B cell (primary cell): Measurements from ENCODE around the gene TMEM108. TPM values are rescaled to one million over a fixed set of nuclear protein-coding genes. Genes with fewer than 3 reads are reported as not detected.

Source experiments
- ATAC-seq: fragments of 200-7000 bp; cut with Tn5 transposase; one replicate; pipeline ENCODE4 v1.10.0; 2021; ENCODE audit warnings: low read depth, mild to moderate bottlenecking, moderate number of reproducible peaks, moderate library complexity
- CTCF ChIA-PET: fragments of 350-600 bp; sonication (Branson Sonifier 250); formaldehyde crosslinking; loops from one replicate; lab custom pipeline; 2021; ENCODE audit warnings: antibody characterized with exemption, inconsistent platforms; lab: Charles Lee
- POLR2A ChIA-PET: fragments of 350-600 bp; sonication (Branson Sonifier 250); formaldehyde crosslinking; loops from one replicate; lab custom pipeline; 2021; ENCODE audit warnings: antibody characterized with exemption; lab: Charles Lee
- DNase-seq: peaks from one replicate; pipeline ENCODE4 v3.0.0; 2013
- H2AFZ ChIP-seq: 2 replicates; pipeline ENCODE4 v1.6.1; 2012; ENCODE audit warnings: mild to moderate bottlenecking, low read depth, low read length; ENCODE audit not compliant: insufficient read depth, poor library complexity, severe bottlenecking
- H3K27ac ChIP-seq, 2 donors: 1 replicate in 1 of 2; 2 replicates in 1 of 2; pipeline ENCODE4 v1.5.1; 2012 to 2013; ENCODE audit warnings: low read length in 2 of 2, mild to moderate bottlenecking in 2 of 2, moderate library complexity in 1 of 2
- H3K27me3 ChIP-seq, 4 experiments: fragments of 200-600 bp in 1 of 4; sonication (generic) in 1 of 4; replicated peaks in 1 of 4; 1 replicate in 2 of 4; 2 replicates in 2 of 4; pipeline versions ENCODE4 v1.6.1 to v1.7.0; 2013 to 2016; ENCODE audit warnings: low read length in 3 of 4, mild to moderate bottlenecking in 2 of 4, mixed read lengths in 1 of 4, moderate library complexity in 1 of 4; ENCODE audit not compliant: insufficient read depth in 4 of 4, control insufficient read depth in 3 of 4; ENCODE audit errors: control extremely low read depth in 1 of 4
- H3K36me3 ChIP-seq, 2 experiments: replicated peaks in 1 of 2; 1 replicate in 1 of 2; 2 replicates in 1 of 2; pipeline versions ENCODE4 v1.6.1 to v1.7.1; 2013; ENCODE audit warnings: low read length in 1 of 2; ENCODE audit not compliant: insufficient read depth in 2 of 2, control insufficient read depth in 1 of 2; ENCODE audit errors: control extremely low read depth in 1 of 2, extremely low read depth in 1 of 2
- H3K4me1 ChIP-seq, 2 donors: fragments of 200-600 bp in 1 of 2; sonication (generic) in 1 of 2; 1 replicate in 1 of 2; 2 replicates in 1 of 2; pipeline versions ENCODE4 v1.5.1 to v1.6.1; 2013 to 2017; ENCODE audit warnings: low read length in 2 of 2; ENCODE audit not compliant: control insufficient read depth in 2 of 2, insufficient read depth in 2 of 2
- H3K4me2 ChIP-seq: replicated peaks from 2 replicates; pipeline ENCODE3; 2012; ENCODE audit warnings: mild to moderate bottlenecking, low read depth, low read length; ENCODE audit not compliant: poor library complexity, severe bottlenecking
- H3K4me3 ChIP-seq, 5 experiments: fragments of 200-600 bp in 1 of 5; sonication (generic) in 1 of 5; 1 replicate in 3 of 5; 2 replicates in 2 of 5; pipeline versions ENCODE4 v1.5.1 to v1.7.0; 2011 to 2016; ENCODE audit warnings: low read length in 4 of 5, mild to moderate bottlenecking in 4 of 5, low read depth in 2 of 5, control low read depth in 1 of 5, moderate library complexity in 1 of 5; ENCODE audit not compliant: insufficient read depth in 1 of 5; ENCODE audit errors: control extremely low read depth in 1 of 5, extremely low read depth in 1 of 5
- H3K79me2 ChIP-seq: fragments of 200-600 bp; sonication (generic); one replicate; pipeline ENCODE4 v1.6.0; 2016; ENCODE audit warnings: low read length; ENCODE audit not compliant: control insufficient read depth, insufficient read depth
- H3K9ac ChIP-seq: fragments of 200-600 bp; sonication (generic); 2 replicates; pipeline ENCODE4 v1.6.1; 2017; ENCODE audit warnings: mild to moderate bottlenecking, low read length, moderate library complexity
- H3K9me3 ChIP-seq, 3 donors: one replicate each; pipeline versions ENCODE4 v1.6.1 to v1.7.1; 2013; ENCODE audit warnings: low read length in 2 of 3; ENCODE audit not compliant: control insufficient read depth in 2 of 3, insufficient read depth in 1 of 3; ENCODE audit errors: control extremely low read depth in 1 of 3
- H4K20me1 ChIP-seq: 2 replicates; pipeline ENCODE4 v1.6.0; 2012; ENCODE audit warnings: mild to moderate bottlenecking, low read length; ENCODE audit not compliant: insufficient read depth, control insufficient read depth, poor library complexity, severe bottlenecking
- H3K27ac Mint-ChIP-seq: one replicate; pipeline ENCODE4 v1.8.0; 2021; ENCODE audit warnings: mixed read lengths
- H3K27me3 Mint-ChIP-seq: one replicate; pipeline ENCODE4 v1.8.0; 2021; ENCODE audit warnings: mixed read lengths
- H3K4me1 Mint-ChIP-seq: one replicate; pipeline ENCODE4 v1.8.0; 2021; ENCODE audit warnings: mixed read lengths
- H3K4me3 Mint-ChIP-seq: one replicate; pipeline ENCODE4 v1.8.0; 2021; ENCODE audit warnings: mixed read lengths
- H3K9me3 Mint-ChIP-seq: one replicate; pipeline ENCODE4 v1.8.0; 2022; ENCODE audit warnings: mixed read lengths; ENCODE audit not compliant: insufficient read depth
- CTCF ChIP-seq: fragments of 200-600 bp; IDR thresholded peaks from one replicate; pipeline ENCODE4 v1.8.0; 2022; ENCODE audit warnings: antibody characterized with exemption, mild to moderate bottlenecking
- EZH2 ChIP-seq: IDR thresholded peaks from 2 replicates; pipeline ENCODE4 v1.6.1; 2012; ENCODE audit warnings: borderline replicate concordance, low read depth, mild to moderate bottlenecking, moderate library complexity, low read length; ENCODE audit not compliant: insufficient read depth, poor library complexity, severe bottlenecking
- WGBS: methylation state at CpG from one replicate; pipeline ENCODE4 v1.1.5; 2013; ENCODE audit warnings: missing lambda C conversion rate; ENCODE audit not compliant: insufficient coverage; 5-methylcytosine and 5-hydroxymethylcytosine counted together
- intact Hi-C: fragments of 100-400 bp; cut with micrococcal nuclease; formaldehyde crosslinking; loops from one replicate; pipeline ENCODE4 v1.10.0; 2022
- polyA plus RNA-seq: library from polyadenylated mRNA; depleted of rRNA; stranded (reverse); fragments of >200 nt; gene quantifications from 2 replicates; pipeline ENCODE4 v1.2.3, GENCODE V29; 2012
- total RNA-seq, 2 donors: library from RNA; stranded (reverse); fragments of 120-200 nt in 1 of 2; gene quantifications; 1 replicate in 1 of 2; 2 replicates in 1 of 2; pipeline versions ENCODE4 v1.2.3 to v1.2.4, GENCODE V29; 2013 to 2022

Gene TMEM108
- total and polyA plus RNA-seq, 2 donors (not counting 1 experiment from before 2014, with no cell fraction given), result not detected

- no peaks in the 10 kb centered on the region for H3K9me3 ChIP-seq
- ATAC-seq (no peak), DNase-seq (no peak)
- ChIA-PET POLR2A (no interaction called here), CTCF (no interaction called here)
- Mint-ChIP-seq H3K4me1 (no peaks in the 10 kb centered on the region), H3K27me3 (peaks cover 4% of the 10 kb centered on the region), H3K27ac (no peak overlapping the region), H3K4me3 (no peak overlapping the region), H3K9me3 (no peaks in the 10 kb centered on the region)
- no peaks in the 10 kb centered on the region for H3K79me2 ChIP-seq
- WGBS, result 78% methylated on average over 1 of the region's 3 CpGs
- no peak overlapping the region for H2AFZ ChIP-seq
- H3K27me3 ChIP-seq, result no peaks in the 10 kb centered on the region
- H3K36me3 ChIP-seq, result no peaks in the 10 kb centered on the region
- H3K4me1 ChIP-seq, result no peaks in the 10 kb centered on the region
- no peaks in the 10 kb centered on the region for H4K20me1 ChIP-seq
- H3K9ac ChIP-seq, result no peak overlapping the region
- no peak overlapping the region for H3K4me3 ChIP-seq
- TF ChIP-seq CTCF (no peak), EZH2 (no peak)
- no peak overlapping the region for H3K27ac ChIP-seq
- intact Hi-C loops, result no loop called here
- no peak overlapping the region for H3K4me2 ChIP-seq
Measured at GRCh38 chr3:133121450-133121849, 83.3 kb downstream of the TMEM108 start.

- Mint-ChIP-seq H3K4me1 (no peaks in the 10 kb centered on the region), H3K27me3 (peaks cover 4% of the 10 kb centered on the region), H3K27ac (no peak overlapping the region), H3K4me3 (no peak overlapping the region), H3K9me3 (no peaks in the 10 kb centered on the region)
- no peaks in the 10 kb centered on the region for H4K20me1 ChIP-seq
- no peak overlapping the region for H3K4me2 ChIP-seq
- H3K4me1 ChIP-seq, result no peaks in the 10 kb centered on the region
- no peaks in the 10 kb centered on the region for H3K27me3 ChIP-seq
- H3K9me3 ChIP-seq, result no peaks in the 10 kb centered on the region
- no peak overlapping the region for H3K27ac ChIP-seq
- TF ChIP-seq CTCF (no peak), EZH2 (no peak)
- ATAC-seq (no peak), DNase-seq (no peak)
- ChIA-PET POLR2A (no interaction called here), CTCF (no interaction called here)
- no peaks in the 10 kb centered on the region for H3K36me3 ChIP-seq
- H3K79me2 ChIP-seq, result no peaks in the 10 kb centered on the region
- WGBS, result 88% methylated on average over 1 of the region's 1 CpG
- no peak overlapping the region for H2AFZ ChIP-seq
- intact Hi-C loops, result no loop called here
- H3K9ac ChIP-seq, result no peak overlapping the region
- H3K4me3 ChIP-seq, result no peak overlapping the region
Measured at GRCh38 chr3:133123636-133124035, 85.4 kb downstream of the TMEM108 start.
